Testis (tissue), 2 donors: ENCODE measurements around the gene BMAL1.

Experiments
- POLR2A ChIP-seq: fragments of 450-650 bp; IDR thresholded peaks from one replicate; pipeline ENCODE4 v1.6.1; 2017; ENCODE audit warnings: antibody characterized with exemption, mild to moderate bottlenecking, moderate library complexity
- TF ChIP-seq, protein P1 (sequence below), 3 experiments: fragments of 450-650 bp in 2 of 3; fragments of 200-600 bp in 1 of 3; sonication (generic) in 1 of 3; IDR thresholded peaks; one replicate each; pipeline ENCODE4 v1.5.1; 2016 to 2019; ENCODE audit warnings: antibody characterized with exemption in 3 of 3, mild to moderate bottlenecking in 2 of 3, moderate library complexity in 1 of 3

DNA sequence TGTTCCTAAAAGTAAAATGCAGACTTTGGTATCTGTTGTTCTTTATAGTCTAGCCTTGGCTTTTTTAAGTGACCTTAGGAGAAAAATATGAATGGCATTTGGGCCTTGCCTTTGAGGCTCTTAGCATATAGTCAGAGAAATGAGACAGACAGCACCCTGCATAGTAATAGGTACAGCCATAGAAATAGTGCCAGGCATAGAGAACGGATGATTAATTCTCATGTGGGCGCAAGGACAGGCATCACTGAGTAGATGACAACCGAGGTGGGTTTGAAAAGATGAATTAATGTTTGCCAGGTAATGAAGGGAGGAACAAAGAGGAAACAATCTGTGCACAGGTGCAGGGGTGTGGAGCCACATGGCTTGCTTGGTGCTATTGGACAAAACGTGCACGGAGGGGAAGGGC is 90.5 kb downstream of the BMAL1 start:
- TF ChIP-seq, protein P1, sequence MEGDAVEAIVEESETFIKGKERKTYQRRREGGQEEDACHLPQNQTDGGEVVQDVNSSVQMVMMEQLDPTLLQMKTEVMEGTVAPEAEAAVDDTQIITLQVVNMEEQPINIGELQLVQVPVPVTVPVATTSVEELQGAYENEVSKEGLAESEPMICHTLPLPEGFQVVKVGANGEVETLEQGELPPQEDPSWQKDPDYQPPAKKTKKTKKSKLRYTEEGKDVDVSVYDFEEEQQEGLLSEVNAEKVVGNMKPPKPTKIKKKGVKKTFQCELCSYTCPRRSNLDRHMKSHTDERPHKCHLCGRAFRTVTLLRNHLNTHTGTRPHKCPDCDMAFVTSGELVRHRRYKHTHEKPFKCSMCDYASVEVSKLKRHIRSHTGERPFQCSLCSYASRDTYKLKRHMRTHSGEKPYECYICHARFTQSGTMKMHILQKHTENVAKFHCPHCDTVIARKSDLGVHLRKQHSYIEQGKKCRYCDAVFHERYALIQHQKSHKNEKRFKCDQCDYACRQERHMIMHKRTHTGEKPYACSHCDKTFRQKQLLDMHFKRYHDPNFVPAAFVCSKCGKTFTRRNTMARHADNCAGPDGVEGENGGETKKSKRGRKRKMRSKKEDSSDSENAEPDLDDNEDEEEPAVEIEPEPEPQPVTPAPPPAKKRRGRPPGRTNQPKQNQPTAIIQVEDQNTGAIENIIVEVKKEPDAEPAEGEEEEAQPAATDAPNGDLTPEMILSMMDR (IDR thresholded peaks at IDR 0.05): no peak
- no peak for TF ChIP-seq POLR2A
